Breast epithelium (tissue), 4 donors: ENCODE measurements around the gene TLNRD1. TPM values are rescaled to one million over a fixed set of nuclear protein-coding genes. Genes with fewer than 3 reads are reported as not detected.

Source experiments
- DNase-seq, 2 donors: peaks; one replicate each; pipeline ENCODE4 v3.0.0-alpha.2; 2019; ENCODE audit warnings: low spot score in 2 of 2
- H3K27ac ChIP-seq, 2 donors: fragments of 200-600 bp; sonication (generic) in 1 of 2; one replicate each; pipeline ENCODE4 v1.5.1; 2016 to 2019; ENCODE audit warnings: mild to moderate bottlenecking in 1 of 2
- H3K27me3 ChIP-seq, 2 donors: fragments of 200-600 bp; sonication (generic) in 1 of 2; one replicate each; pipeline versions ENCODE4 v1.5.1 to v1.6.0; 2017 to 2019; ENCODE audit warnings: control low read depth in 1 of 2, mild to moderate bottlenecking in 1 of 2
- H3K36me3 ChIP-seq: fragments of 200-600 bp; one replicate; pipeline ENCODE4 v1.5.1; 2019
- H3K4me1 ChIP-seq, 2 donors: fragments of 200-600 bp; sonication (generic); one replicate each; pipeline ENCODE4 v1.5.1; 2016 to 2019; ENCODE audit warnings: control low read depth in 1 of 2
- H3K4me3 ChIP-seq, 3 donors: fragments of 200-600 bp; sonication (generic); 1 replicate in 2 of 3; 2 replicates in 1 of 3; pipeline ENCODE4 v1.5.1; 2016 to 2019; ENCODE audit warnings: mild to moderate bottlenecking in 3 of 3, moderate library complexity in 2 of 3
- H3K9me3 ChIP-seq, 2 donors: fragments of 200-600 bp; sonication (generic) in 1 of 2; one replicate each; pipeline ENCODE4 v1.5.1; 2016 to 2019; ENCODE audit warnings: control low read depth in 1 of 2
- CTCF ChIP-seq, 3 donors: fragments of 450-650 bp; IDR thresholded peaks; one replicate each; pipeline ENCODE4 v1.5.1; 2016 to 2017; ENCODE audit warnings: antibody characterized with exemption in 3 of 3, mild to moderate bottlenecking in 3 of 3, moderate library complexity in 3 of 3
- POLR2A ChIP-seq: fragments of 450-650 bp; IDR thresholded peaks from one replicate; pipeline ENCODE4 v1.6.1; 2016; ENCODE audit warnings: antibody characterized with exemption, mild to moderate bottlenecking, moderate library complexity
- POLR2AphosphoS5 ChIP-seq, 3 donors: sonication (generic); formaldehyde crosslinking; IDR thresholded peaks; one replicate each; pipeline ENCODE4 v1.6.1; 2017; ENCODE audit warnings: antibody characterized with exemption in 3 of 3
- intact Hi-C: fragments of 100-400 bp; cut with DNase I; formaldehyde crosslinking; loops from one replicate; pipeline ENCODE4 v1.15.1; 2023; ENCODE audit warnings: low total_unique reads
- total RNA-seq, 3 donors: library from RNA; depleted of rRNA; stranded (reverse); fragments of >200 nt; gene quantifications; one replicate each; pipeline ENCODE4 v1.1.0, GENCODE V29; 2016

The TLNRD1 gene
- total RNA-seq, 3 donors from 2014 or later: 15.1 to 21.6 (median 16.8) TPM

- intact Hi-C loops: no loop called here
- no peak for DNase-seq
- Histone ChIP-seq H3K36me3 (no peaks in the 10 kb centered on the region), H3K4me1 (no peaks in the 10 kb centered on the region), H3K9me3 (no peaks in the 10 kb centered on the region), H3K4me3 (no peak overlapping the region), H3K27ac (no peak overlapping the region), H3K27me3 (no peaks in the 10 kb centered on the region)
- TF ChIP-seq POLR2AphosphoS5 (IDR thresholded peaks at IDR 0.05) (no peak), CTCF (IDR thresholded peaks at IDR 0.05) (no peak), POLR2A (no peak)
These were observed 28.4 kb upstream of the TLNRD1 start for GRCh38 chr15:80972276-80972675.

GRCh38 chr15:80974914-80975313 is 25.8 kb upstream of the TLNRD1 start:
- Histone ChIP-seq H3K27me3 (no peaks in the 10 kb centered on the region), H3K4me1 (no peaks in the 10 kb centered on the region), H3K36me3 (no peaks in the 10 kb centered on the region), H3K4me3 (no peak overlapping the region), H3K9me3 (no peaks in the 10 kb centered on the region), H3K27ac (no peak overlapping the region)
- TF ChIP-seq POLR2AphosphoS5 (IDR thresholded peaks at IDR 0.05) (no peak), POLR2A (no peak), CTCF (IDR thresholded peaks at IDR 0.05) (no peak)
- no peak for DNase-seq
- intact Hi-C loops: no loop called here

GRCh38 chr15:80976851-80977250 is 23.9 kb upstream of the TLNRD1 start:
- intact Hi-C loops: no loop called here
- Histone ChIP-seq H3K36me3 (no peaks in the 10 kb centered on the region), H3K9me3 (no peaks in the 10 kb centered on the region), H3K4me3 (no peak overlapping the region), H3K27ac (no peak overlapping the region), H3K4me1 (no peaks in the 10 kb centered on the region), H3K27me3 (no peaks in the 10 kb centered on the region)
- DNase-seq: no peak
- no peak for TF ChIP-seq POLR2AphosphoS5 (IDR thresholded peaks at IDR 0.05)
- TF ChIP-seq POLR2A: no peak
- TF ChIP-seq CTCF (IDR thresholded peaks at IDR 0.05): no peak

GRCh38 chr15:80977627-80978036 is 23.1 kb upstream of the TLNRD1 start:
- Histone ChIP-seq H3K4me1 (no peaks in the 10 kb centered on the region), H3K27ac (no peak overlapping the region)

More at GRCh38 chr15:80977627-80978036, 23.1 kb upstream of the TLNRD1 start:
- Histone ChIP-seq H3K9me3 (no peaks in the 10 kb centered on the region), H3K36me3 (no peaks in the 10 kb centered on the region), H3K4me3 (no peak overlapping the region), H3K27me3 (no peaks in the 10 kb centered on the region)
- DNase-seq: no peak
- intact Hi-C loops: no loop called here
- peak in 2 of 3 donors; percentile 16 to 29 for TF ChIP-seq CTCF (IDR thresholded peaks at IDR 0.05)
- TF ChIP-seq POLR2AphosphoS5 (IDR thresholded peaks at IDR 0.05): no peak
